HG03558 (cell line): ENCODE results near the gene GLI3.

Source experiments
- ATAC-seq: cut with Tn5 transposase; IDR thresholded peaks from one replicate; pipeline ENCODE4 v1.9.1; 2021; ENCODE audit warnings: moderate number of reproducible peaks; ENCODE audit not compliant: unreplicated experiment; ENCODE audit errors: extremely low read depth

The GLI3 gene

DNA sequence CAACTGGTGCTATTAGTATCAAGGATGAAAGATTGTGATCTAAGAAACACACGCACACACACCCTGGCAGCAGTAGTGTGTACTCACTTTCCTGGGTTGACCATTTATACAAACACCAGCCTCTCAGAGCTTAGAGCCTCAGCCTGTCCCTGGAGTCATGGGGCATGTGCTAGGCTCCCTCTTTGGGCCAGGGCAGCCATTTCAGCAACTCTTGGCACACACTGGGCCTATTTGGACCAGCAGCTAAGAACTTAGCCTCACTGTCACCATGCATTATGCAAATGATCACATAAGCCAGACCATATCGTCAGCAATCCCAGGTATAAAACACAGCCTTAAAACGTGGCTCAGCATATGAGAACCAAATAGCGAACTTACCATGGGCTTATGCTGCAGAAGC is 51.3 kb downstream of the GLI3 start:
- ATAC-seq: no peak

DNA sequence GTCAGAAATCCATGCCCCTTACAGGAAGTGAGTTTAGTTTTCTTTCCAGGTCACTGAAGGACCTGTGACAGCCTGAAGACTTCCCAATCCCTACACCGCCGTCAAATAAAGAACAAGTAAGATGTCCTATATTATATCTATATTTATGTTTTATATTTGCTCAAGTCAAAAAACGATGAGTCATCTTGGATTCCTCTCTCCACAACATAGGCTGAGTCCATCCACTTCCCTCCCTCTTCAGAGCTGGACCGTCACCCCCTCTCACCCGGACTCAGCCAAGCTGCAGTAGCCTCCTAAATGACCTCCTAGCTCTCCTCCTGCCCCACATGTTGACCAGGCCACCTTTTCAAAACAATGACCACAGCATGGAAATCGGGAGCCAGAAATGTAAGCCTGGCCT is 53.5 kb downstream of the GLI3 start:
- no peak for ATAC-seq

DNA sequence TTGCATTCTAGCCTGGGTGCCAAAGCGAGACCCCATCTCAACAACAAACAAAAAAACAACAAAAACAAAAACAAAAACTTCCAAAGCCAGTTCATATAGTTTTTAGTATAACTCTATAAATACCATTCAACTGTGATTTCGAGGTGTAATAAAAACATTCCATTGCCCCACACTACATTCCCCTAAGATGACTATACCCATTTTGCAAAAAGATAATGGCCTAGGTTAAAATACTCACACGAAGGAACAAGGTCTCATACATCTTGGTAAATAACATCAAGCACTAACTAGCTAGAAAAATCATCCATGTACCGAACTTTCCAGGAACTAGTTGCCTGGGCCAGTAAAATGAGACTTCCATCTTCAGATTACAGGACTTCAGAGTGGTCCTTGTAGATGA is 55.4 kb downstream of the GLI3 start:
- ATAC-seq: no peak

DNA sequence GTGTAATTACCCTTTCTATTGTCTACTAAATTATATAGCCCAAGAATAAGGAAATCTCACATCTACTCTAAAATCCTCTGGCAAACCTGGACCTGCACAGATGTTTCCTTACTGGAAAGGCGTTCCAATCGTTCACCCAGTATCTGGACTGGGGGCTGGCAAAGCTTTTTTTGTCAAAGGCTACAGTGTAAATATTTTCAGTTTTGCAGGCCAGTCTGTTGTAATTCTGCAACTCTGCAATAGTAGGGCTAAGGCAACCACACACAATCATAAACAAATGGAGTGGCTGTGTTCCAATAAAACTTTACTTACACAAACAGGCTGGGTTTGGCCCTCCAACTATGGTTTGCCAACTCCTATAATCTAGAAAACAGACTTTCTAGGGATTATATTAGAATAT is 56.2 kb downstream of the GLI3 start:
- no peak for ATAC-seq

DNA sequence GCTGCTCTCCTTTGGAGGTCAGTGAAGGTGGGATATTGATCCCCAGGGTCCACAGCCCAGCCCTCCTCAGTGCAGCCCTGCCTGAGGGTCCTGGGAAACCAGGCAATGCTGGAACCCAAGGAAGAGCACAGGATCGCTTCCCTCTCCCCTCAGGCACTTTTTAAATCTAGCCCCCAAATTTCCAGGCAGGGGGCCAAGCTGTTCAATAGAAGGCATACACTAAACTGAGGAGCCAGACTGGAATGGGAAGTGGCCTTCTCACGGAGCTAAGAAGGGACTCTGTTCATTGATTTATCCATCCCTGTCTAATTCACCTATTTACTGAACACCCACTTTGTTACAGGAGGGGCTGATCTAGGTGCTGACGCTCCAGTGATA is 60.3 kb downstream of the GLI3 start:
- no peak for ATAC-seq

DNA sequence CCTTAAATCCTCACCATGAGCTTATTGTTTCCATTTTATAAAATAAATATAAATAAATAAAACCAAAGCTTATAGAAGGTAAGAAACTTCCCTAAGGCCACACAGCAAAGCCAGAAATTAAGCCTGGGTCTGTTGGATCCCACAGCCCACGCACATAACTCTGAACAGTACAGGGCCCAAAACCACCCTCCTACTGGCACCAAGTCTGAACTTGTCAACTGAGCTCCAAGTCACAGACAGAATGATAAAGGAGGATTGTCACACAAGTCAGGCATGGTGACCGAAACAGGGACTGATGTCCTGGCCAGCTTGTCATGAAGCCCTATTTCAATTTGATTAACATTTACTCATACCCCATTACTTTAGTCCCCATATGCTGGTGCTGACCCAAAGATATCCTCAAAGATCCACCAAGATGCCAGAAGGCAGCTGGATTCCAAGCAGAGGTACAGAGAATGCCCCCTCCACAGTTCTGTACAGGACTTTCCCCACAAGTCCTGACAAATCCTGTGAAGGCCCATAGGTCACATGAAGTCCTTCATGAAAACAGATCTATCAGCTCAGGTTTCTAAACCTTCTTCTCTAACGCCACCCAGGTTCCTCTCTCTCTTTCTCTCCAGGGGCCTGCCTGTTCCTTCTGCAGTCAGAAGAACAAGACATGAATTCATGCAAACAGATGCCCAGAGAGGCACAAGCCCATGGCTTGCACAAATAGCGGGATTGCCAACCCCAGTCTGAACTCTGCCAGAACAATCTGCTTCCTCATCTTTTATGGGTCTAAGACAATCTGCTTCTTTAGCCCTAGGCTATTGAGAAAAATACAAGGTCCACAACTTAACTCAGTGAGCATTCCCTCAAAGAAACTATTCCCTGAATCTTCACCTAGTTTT is 60.9 kb downstream of the GLI3 start:
- no peak for ATAC-seq

DNA sequence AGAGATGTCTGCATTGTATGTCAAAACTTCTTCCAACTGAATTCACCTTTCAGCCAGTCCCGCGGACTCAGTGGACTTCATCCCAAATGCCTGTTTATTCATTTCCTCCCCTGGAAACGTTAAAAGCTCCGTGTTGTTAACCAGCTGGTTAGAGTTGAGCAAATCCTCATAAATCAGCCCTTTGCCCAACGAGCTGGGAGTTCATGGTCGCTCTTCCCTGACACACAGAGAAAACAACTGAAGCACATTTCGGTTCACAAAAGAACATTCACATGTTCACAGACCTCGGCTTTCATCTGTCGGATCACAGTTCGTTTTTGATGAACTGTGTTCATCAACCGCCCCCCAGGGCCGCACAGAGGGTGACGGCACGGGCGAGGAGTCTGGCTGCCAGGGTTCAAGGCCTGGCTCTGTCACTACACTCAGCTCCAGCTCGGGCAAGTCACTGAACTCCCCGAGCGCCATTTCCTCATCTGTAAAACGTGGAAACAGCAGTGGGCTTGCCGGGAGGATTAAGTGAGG is 62.6 kb downstream of the GLI3 start:
- no peak for ATAC-seq

DNA sequence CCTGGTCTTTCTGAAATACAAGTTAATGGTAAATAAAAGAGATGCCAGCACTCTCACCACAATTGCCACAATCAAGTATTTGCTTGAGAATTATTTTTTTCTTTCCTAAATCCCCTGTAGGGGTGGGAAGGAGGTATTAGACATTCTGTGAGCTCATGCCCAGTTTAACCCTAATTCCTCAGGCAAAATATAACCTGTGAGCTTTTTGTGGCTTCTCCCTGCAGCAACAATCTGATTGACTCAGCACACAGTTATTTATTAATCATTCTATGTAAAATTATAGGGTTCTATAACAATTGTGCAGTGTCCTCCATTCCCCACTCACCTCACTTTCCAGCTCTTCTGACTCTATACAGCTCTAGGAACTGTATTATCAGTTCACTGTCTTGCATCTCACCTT is 66.3 kb downstream of the GLI3 start:
- no peak for ATAC-seq

DNA sequence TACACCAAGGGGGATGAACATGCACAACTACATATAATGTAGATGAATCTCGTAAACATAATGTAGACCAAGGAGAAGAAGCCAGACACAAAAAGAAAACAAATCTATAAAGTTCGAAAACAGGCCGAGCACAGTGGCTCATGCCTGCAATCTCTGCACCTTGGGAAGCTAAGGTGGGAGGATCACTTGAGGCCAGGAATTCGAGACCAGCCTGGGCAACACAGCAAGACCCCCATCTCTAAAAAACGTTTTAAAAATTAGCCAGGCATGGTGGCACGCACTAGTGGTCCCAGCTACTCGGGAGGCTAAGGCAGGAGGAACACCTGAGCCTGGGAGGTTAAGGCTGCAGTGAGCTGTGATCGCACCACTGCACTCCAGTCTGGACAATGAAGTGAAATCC is 68.5 kb downstream of the GLI3 start:
- no peak for ATAC-seq

DNA sequence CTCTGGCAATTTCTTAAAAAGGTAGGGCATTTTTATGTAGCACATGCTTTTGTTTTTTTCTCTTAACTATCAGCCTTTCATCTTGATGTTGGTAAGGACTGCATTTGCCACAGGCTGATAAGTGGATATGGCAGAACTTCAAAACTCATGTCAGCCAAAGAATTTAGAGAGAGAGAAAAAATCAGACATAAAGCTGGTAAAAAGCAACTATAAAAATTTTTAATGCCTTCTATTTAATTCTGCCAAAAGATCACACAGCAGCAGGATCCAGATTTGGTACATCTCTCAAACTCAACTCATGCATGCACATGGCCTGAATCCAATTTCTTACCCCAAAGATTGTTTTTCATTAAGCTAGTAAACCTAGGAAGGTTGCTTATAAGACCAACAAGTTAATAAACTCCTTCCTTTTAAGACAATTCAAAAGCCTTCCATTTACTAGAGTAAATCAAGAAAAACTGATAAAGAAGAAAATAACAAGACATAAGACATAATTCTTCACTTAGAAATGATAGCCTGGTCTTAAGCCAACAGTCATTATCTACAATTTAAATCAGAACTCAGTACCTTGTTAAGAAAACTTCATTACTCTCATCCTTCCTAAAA is 69.3 kb downstream of the GLI3 start:
- ATAC-seq: no peak

DNA sequence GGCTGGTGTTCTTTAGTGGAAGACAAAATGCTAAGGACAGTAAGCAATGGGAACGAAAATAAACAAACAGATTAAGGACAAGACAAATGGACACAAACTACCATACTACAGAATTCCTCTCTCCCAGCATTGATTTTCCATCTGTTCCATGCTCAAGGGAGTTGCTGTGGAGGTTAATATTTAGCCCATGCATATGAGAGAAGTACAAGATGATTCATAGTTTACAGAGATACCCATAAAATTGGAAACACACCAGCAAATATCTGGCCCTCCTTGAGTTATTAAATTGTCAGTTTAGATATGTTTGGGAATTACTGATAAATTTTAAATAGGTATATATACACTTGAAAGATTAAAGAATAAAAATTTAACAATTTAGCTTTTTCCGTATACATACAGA is 69.8 kb downstream of the GLI3 start:
- ATAC-seq: no peak

DNA sequence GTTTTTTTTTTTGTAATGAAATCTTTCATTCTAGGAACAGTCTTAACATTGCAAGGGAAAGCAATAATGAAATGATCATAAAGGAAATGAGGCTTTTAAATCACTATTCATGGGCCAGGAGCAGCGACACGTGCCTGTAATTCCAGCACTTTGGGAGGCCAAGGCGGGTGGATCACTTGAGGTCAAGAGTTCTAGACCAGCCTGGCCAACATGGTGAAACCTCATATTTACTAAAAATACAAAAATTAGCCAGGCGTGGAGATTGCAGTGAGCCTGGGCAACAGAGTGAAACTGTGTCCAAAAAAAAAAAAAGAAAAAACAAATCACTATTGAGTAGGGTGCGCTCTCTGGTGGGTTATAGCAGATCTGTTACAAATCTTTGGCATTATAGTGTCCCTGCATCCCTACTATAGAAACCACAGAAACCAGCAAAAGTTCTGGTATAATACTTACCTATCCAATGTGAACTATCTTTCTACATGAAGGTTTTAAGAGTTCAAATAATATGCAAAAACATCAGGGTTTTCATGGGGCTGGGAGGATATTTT is 72.1 kb downstream of the GLI3 start:
- ATAC-seq: no peak

DNA sequence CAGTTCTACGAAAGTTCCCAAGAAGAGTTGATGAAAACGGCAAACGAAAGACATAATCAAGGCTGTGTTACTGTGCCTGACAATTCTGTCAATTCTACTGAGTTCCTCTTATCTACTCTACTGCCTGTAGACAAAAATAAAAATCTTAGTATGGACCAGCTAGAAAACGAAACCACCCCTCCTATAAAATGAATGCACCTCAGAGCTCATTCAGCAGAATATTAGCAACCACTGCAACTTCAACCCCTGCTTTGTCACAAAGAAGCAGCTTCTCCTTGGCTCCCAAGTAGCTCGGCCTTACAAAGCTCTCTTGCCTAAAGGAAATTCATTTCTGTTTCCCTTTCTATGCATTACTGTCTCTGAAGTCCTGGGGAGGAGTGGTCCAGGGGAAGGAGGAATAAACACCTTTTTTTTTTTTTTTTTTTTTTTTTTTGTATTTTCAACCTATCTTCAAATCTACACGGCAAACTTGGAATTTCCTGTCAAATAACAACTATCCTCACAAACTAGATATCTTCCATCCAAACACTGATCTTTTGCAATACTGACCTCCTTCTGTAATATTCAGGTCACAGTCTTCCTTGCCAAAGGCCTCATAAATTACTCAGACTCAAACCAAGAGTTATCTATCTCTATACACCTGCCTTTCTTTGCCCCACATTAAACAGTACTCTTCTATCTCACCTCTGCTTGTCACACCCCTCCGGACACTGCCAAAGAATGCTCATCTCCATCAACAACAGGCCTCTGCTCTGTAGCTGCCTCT is 74.3 kb downstream of the GLI3 start:
- no peak for ATAC-seq

DNA sequence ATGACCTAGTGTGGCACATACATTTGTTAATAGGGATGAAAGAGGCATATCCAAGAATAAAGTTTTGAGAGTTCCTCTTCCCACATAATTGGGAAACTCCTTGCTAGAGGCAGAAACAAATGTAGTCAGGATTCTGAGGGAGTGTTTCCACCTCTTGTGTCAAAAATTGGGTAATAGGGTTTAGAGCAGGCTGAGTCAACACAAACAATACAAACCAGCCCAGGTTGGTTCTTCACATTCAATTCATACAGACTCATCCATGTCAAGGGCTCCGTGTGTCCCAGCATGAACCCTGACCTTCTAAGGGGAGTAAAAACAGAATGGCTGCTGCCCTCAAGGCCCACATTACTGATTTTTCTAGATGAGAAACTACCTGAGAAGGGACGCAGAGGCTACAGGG is 75.3 kb downstream of the GLI3 start:
- ATAC-seq: no peak

DNA sequence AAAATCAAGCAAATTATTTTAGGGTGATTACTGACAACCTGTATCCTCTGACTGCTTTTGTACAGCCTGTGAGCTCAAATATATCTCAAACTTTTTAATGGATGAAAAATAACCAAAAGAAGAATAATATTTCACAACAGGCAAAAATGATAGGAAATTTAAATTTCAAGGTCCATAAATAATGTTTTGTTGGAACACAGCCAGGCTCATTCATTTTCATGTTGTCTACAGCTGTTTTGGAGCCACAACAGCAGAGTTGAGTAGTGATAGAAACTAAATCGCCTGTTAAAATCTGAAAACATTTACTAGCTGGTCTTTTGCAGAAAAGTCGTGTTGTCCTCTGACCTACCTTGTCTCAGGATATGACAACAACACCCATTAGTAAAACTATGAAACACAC is 75.9 kb downstream of the GLI3 start:
- ATAC-seq: no peak

DNA sequence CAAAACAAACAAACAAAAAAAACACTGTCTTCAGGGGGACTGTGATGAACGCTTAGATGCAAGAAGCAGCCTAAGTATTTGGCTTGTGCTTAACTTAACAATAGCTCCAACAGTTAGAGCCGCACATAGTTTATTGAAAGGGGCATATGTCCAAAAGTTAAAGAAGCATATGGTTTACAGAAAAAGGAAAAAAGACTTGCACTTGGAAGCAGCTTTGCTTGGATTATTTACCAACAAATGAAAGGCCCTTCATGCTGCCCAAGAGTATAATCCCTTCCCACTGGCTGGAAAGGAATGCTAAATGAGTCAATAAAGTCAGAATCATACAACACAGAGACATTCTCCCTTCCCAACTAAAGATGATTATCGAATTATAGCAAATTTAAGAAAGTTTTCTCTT is 77.9 kb downstream of the GLI3 start:
- ATAC-seq: no peak

DNA sequence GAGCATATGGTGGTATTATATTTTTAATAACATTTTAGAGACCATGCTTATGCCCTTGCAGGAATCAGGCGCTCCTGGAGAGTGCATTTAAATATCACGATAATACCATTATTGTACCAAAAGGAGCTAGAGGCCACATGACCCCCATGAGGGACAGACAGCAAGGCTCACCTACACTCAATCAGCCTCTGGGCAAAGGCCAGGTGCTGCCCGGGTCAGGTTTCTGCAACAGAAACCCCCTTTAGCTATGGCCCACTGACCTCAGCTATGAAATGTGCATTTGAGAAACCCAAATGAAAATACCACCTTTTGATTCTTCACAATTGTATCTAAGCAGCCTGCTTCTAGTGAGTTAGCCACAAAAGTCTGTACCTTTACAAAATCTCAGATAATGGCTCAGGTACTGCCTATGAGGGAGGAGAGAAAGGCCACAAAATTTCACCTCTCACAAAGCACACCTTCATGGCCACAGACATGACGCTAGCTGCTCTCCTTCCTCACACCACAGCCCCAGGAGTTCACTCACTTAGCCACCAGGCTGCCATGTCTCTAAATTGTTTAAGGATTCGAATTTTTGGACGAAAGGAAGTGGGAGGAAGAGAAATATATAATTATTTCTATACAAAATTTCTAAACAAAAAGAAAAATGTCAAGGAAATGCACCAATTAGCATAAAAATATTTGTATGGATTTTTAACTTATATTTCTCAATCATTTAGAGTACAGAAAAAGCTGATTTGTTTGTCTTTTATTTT is 79.9 kb downstream of the GLI3 start:
- no peak for ATAC-seq

DNA sequence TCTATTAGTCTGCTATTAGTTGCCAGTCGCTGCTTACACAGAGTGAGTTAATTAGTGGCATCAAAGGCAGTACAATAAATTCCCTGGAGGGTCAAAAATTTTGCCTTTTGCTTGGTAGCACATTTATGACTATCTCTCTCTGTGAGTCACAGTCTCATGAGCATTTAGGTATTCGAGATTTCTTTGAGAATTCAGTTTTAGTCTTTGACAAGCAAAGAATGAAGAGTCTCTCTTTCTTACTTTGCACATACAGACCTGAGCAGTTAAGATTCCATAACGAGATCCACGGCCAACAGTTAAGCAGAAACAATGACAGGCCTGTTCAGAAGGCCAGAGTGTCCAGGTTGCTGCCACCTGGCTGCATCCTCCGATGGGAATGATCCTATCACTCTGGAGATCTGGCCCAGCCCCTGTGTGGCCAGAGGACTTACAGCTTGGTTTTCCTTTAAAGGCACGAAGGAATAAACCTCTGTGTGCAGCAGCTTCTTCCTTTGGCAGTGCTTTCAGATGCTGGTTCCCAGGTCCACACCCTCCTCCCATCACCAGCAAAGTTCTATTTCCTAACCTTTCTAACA is 80.6 kb downstream of the GLI3 start:
- ATAC-seq: no peak

DNA sequence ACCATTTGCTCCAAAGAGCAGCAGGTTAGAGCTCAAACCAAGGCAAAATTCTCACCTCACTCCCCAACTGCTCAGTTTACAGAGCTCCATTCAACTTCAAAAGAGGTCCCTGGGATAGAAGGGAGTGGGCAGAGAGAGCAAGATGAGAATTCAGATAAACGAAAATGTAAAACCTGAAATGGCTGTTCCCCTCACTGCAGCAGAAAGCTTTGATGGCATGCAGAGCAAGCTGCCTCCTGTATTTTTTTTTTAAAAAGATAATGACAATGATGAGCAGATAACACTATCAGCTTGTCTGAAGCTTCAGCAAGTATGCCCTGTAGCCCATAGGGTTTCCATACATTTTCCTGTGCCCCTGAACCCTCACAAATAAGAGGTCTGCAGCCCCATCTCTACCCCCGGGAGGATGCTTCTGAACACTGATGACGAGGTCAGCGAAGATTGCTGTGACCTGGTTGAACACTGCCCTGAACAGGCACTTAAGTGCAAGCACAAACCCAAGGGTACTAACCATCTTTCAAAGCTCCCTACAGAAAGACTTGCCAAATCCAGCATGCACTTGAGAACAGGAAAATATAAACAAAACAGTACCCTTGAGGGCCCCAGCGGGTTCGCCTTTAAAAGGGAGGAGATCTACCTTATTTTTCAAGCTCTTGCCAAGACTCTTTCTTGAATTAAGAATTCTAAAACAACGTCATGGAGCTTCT is 81.3 kb downstream of the GLI3 start:
- no peak for ATAC-seq
